Measurements from ENCODE around the gene ZNF608. TPM values are rescaled to one million over a fixed set of nuclear protein-coding genes. Genes with fewer than 3 reads are reported as not detected.

The ZNF608 gene
- total and polyA plus RNA-seq, 2 donors from 2014 or later = 5.9 to 35.8 TPM

DNA sequence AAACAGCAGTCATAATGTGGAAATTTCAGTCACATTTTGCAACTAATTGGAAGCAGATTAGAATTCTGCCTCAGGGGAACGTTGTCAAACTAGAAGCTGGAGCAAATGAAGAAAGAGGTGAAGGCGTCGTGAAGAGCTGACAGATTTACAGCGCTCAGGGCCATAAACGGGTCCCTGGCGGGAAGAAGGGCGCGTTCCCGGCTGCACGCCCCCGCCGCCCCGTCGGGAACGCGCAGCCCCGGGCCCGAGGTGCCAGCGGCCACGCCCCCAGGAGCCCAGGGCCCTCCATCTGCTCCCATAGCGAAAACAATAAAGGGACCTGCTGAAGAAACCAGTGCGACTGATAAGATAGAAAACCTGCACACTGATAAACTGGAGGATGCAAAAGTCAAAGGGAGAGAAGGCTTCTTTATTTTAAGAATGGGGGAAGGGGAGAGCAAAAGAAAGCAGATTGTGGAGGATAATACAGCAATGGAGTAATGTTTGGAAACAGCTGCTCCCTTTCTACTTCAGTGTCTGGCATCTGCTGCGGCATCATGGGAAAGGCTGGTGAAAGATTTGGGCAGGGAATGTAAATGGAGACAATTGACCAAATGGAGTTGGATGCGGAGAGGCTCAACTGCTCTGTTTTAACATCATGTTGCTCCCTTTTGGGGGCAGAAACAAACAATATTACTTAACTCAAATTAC, 11.1 kb downstream of the ZNF608 start:
- Histone ChIP-seq H3K27ac (ENCODE audit: low read depth in 2 of 2, low read length in 2 of 2) (no peak overlapping the region), H3K4me1 (ENCODE audit: control insufficient read depth in 2 of 3, insufficient read depth in 2 of 3, low read depth in 1 of 3, low read length in 3 of 3) (peaks cover 22 to 59% (median 29%) of the 10 kb centered on the region in 3 donors), H3K9ac (ENCODE audit: low read length in 3 of 3) (no peak overlapping the region), H3K36me3 (ENCODE audit: control insufficient read depth in 2 of 3, insufficient read depth in 3 of 3, low read length in 3 of 3) (no peaks in the 10 kb centered on the region), H3K4me3 (ENCODE audit: low read length in 3 of 3) (peak overlapping the region in 2 of 3 donors; percentile 36 to 40), H3K27me3 (ENCODE audit: control insufficient read depth, insufficient read depth, low read length) (no peaks in the 10 kb centered on the region), H3K9me3 (ENCODE audit: control insufficient read depth in 2 of 3, insufficient read depth in 1 of 3, low read length in 3 of 3) (no peaks in the 10 kb centered on the region)
- TF ChIP-seq, protein P1, sequence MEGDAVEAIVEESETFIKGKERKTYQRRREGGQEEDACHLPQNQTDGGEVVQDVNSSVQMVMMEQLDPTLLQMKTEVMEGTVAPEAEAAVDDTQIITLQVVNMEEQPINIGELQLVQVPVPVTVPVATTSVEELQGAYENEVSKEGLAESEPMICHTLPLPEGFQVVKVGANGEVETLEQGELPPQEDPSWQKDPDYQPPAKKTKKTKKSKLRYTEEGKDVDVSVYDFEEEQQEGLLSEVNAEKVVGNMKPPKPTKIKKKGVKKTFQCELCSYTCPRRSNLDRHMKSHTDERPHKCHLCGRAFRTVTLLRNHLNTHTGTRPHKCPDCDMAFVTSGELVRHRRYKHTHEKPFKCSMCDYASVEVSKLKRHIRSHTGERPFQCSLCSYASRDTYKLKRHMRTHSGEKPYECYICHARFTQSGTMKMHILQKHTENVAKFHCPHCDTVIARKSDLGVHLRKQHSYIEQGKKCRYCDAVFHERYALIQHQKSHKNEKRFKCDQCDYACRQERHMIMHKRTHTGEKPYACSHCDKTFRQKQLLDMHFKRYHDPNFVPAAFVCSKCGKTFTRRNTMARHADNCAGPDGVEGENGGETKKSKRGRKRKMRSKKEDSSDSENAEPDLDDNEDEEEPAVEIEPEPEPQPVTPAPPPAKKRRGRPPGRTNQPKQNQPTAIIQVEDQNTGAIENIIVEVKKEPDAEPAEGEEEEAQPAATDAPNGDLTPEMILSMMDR (IDR thresholded peaks at IDR 0.05; ENCODE audit: borderline replicate concordance, extremely low read depth, insufficient read depth) = no peak
- DNase-seq = peak in 4 of 5 donors; percentile 77 to 88 (median 84)
- no peak for FAIRE-seq
- intact Hi-C loops (cut with DNase I) = no loop called here

DNA sequence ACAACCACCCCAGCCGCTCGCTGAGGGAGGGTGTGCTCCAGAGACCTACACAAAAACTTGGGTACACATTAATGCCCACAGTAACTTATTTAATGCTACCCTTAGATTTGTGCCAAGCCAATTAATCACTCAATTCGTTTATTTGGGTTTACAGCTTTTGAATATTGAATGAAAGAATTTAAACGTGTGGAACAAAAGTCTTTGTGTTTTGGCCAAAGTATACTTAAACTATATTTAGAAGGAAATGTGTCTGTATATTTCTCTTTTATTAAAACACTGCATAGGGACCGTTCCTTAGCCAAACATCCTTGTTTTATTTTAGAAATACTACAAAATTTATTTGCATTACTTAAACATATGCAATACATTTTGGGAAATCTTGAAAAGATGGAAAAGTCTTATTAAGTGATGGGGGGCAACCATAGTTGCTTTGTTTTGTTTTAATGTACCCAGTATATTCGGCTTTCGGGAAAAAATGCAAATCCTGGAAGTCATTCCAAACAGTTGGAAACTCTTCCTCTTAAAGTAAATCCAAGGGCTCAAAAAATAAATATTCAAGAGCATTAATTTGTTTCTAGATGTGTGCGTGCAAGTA, 11.8 kb downstream of the ZNF608 start:
- Histone ChIP-seq H3K36me3 (ENCODE audit: control insufficient read depth in 2 of 3, insufficient read depth in 3 of 3, low read length in 3 of 3) (no peaks in the 10 kb centered on the region), H3K4me3 (ENCODE audit: low read length in 3 of 3) (peak overlapping the region in 2 of 3 donors; percentile 36 to 40), H3K27ac (ENCODE audit: low read depth in 2 of 2, low read length in 2 of 2) (no peak overlapping the region), H3K9me3 (ENCODE audit: control insufficient read depth in 2 of 3, insufficient read depth in 1 of 3, low read length in 3 of 3) (no peaks in the 10 kb centered on the region), H3K9ac (ENCODE audit: low read length in 3 of 3) (no peak overlapping the region), H3K4me1 (ENCODE audit: control insufficient read depth in 2 of 3, insufficient read depth in 2 of 3, low read depth in 1 of 3, low read length in 3 of 3) (peaks cover 20 to 53% (median 27%) of the 10 kb centered on the region in 3 donors), H3K27me3 (ENCODE audit: control insufficient read depth, insufficient read depth, low read length) (no peaks in the 10 kb centered on the region)
- DNase-seq (no peak), FAIRE-seq (no peak)
- TF ChIP-seq, protein P1 (IDR thresholded peaks at IDR 0.05; ENCODE audit: borderline replicate concordance, extremely low read depth, insufficient read depth) = no peak
- intact Hi-C loops (cut with DNase I) = no loop called here

DNA sequence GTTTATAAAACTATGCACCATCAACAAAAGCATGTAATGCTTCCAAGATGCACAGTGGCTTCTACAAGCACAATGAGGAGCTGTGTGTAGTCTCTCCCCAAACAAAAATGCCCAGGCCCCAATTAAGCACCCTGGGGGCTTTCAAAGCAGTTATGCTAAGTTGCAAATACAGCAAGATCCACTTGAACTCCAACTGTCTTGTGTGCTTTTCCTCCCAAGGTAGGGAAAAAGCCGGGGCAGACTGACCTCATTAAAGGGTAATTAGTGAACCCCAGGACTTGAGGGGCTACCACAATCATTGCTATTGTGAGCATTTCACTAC, 13.1 kb downstream of the ZNF608 start:
- DNase-seq = no peak
- no peaks in the 10 kb centered on the region for H3K27me3 ChIP-seq (ENCODE audit: control insufficient read depth, insufficient read depth, low read length)
- intact Hi-C loops (cut with DNase I) = no loop called here
- no peak overlapping the region for H3K9ac ChIP-seq (ENCODE audit: low read length in 3 of 3)
- FAIRE-seq = no peak
- TF ChIP-seq, protein P1 (IDR thresholded peaks at IDR 0.05; ENCODE audit: borderline replicate concordance, extremely low read depth, insufficient read depth) = no peak
- H3K27ac ChIP-seq (ENCODE audit: low read depth in 2 of 2, low read length in 2 of 2) = no peak overlapping the region
- H3K4me3 ChIP-seq (ENCODE audit: low read length in 3 of 3) = no peak overlapping the region
- H3K9me3 ChIP-seq (ENCODE audit: control insufficient read depth in 2 of 3, insufficient read depth in 1 of 3, low read length in 3 of 3) = no peaks in the 10 kb centered on the region
- H3K36me3 ChIP-seq (ENCODE audit: control insufficient read depth in 2 of 3, insufficient read depth in 3 of 3, low read length in 3 of 3) = no peaks in the 10 kb centered on the region
- peaks cover 10 to 39% (median 21%) of the 10 kb centered on the region in 3 donors for H3K4me1 ChIP-seq (ENCODE audit: control insufficient read depth in 2 of 3, insufficient read depth in 2 of 3, low read depth in 1 of 3, low read length in 3 of 3)

All from kidney (tissue), 14 donors.